Smooth muscle cell (in vitro differentiated cells): ENCODE measurements around the gene CCDC27. TPM values are rescaled to one million over a fixed set of nuclear protein-coding genes. Genes with fewer than 3 reads are reported as not detected.

Experiments
- DNase-seq: peaks from one replicate; lab custom pipeline; 2025; ENCODE audit not compliant: unreplicated experiment; lab: John Stamatoyannopoulos, UW
- H2AFZ ChIP-seq: fragments of 200-600 bp; sonication (generic); 2 replicates; pipeline ENCODE4 v1.6.0; 2016; ENCODE audit warnings: antibody characterized with exemption, low read depth, mild to moderate bottlenecking
- H3F3A ChIP-seq: fragments of 200-600 bp; sonication (generic); 2 replicates; pipeline ENCODE4 v1.6.0; 2017; ENCODE audit warnings: antibody characterized with exemption, low read depth
- H3K27ac ChIP-seq: fragments of 200-600 bp; sonication (generic); 2 replicates; pipeline ENCODE4 v1.5.1; 2016; ENCODE audit warnings: low read depth, mild to moderate bottlenecking
- H3K27me3 ChIP-seq: fragments of 200-600 bp; sonication (generic); 2 replicates; pipeline ENCODE4 v1.6.1; 2016; ENCODE audit warnings: low read depth, mild to moderate bottlenecking
- H3K36me3 ChIP-seq: fragments of 200-600 bp; sonication (generic); 2 replicates; pipeline ENCODE4 v1.5.1; 2016; ENCODE audit warnings: low read depth
- H3K4me1 ChIP-seq: fragments of 200-600 bp; sonication (generic); 2 replicates; pipeline ENCODE4 v1.5.1; 2016; ENCODE audit warnings: low read depth
- H3K4me2 ChIP-seq: fragments of 200-600 bp; sonication (generic); 2 replicates; pipeline ENCODE4 v1.6.0; 2016; ENCODE audit warnings: mild to moderate bottlenecking
- H3K4me3 ChIP-seq: fragments of 200-600 bp; sonication (generic); 2 replicates; pipeline ENCODE4 v1.5.1; 2016; ENCODE audit warnings: mild to moderate bottlenecking
- H3K79me2 ChIP-seq: fragments of 200-600 bp; sonication (generic); 2 replicates; pipeline ENCODE4 v1.6.0; 2016; ENCODE audit warnings: low read depth, mild to moderate bottlenecking
- H3K9ac ChIP-seq: fragments of 200-600 bp; sonication (generic); 2 replicates; pipeline ENCODE4 v1.6.0; 2016; ENCODE audit warnings: low read depth
- H3K9me3 ChIP-seq: fragments of 200-600 bp; sonication (generic); replicated peaks from 2 replicates; pipeline ENCODE4 v1.5.1; 2016; ENCODE audit warnings: low read depth
- H4K20me1 ChIP-seq: fragments of 200-600 bp; sonication (generic); 2 replicates; pipeline ENCODE4 v1.6.0; 2016; ENCODE audit warnings: low read depth
- CTCF ChIP-seq: fragments of 200-600 bp; sonication (generic); IDR thresholded peaks from 2 replicates; pipeline ENCODE4 v1.5.1; 2017; ENCODE audit warnings: borderline replicate concordance, mild to moderate bottlenecking, antibody characterized with exemption; ENCODE audit not compliant: insufficient read depth, poor library complexity, severe bottlenecking
- WGBS: methylation state at CpG from one replicate; pipeline ENCODE4 v1.1.7; 2016; ENCODE audit warnings: low lambda C conversion rate; 5-methylcytosine and 5-hydroxymethylcytosine counted together
- polyA plus RNA-seq: library from polyadenylated mRNA; unstranded; fragments of >200 nt; fragmentation: Nextera tagmentation; extraction: Ambion mirVana; gene quantifications from 2 replicates; pipeline ENCODE4 v1.2.1, GENCODE V29; 2016
- total RNA-seq: library from RNA; depleted of rRNA; stranded (reverse); fragments of >200 nt; gene quantifications from 2 replicates; pipeline ENCODE4 v1.2.3, GENCODE V29; 2014

Gene CCDC27
- total and polyA plus RNA-seq, 2 experiments from 2014 or later, result not detected

DNA sequence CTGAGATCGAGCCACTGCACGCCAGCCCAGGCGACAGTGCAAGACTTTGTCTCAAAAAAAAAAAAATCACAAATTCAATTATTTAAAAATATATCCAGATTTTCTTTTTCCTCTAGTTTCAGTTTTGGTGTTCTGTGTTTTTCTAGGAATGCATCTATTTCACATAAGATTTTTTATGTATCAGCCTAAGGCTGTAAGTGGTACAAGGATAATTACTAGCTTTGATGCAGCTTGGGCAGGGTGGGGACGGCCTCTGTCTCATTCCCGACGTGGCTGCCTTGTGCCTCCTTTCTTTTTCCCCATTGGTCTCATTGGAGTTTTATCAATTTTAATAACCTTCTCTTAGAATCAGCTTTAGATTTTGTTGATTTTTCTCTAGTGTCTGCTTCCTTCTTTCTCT is 6.9 kb downstream of the CCDC27 start:
- H3K27ac ChIP-seq, result no peak overlapping the region
- H3K9me3 ChIP-seq, result no peaks in the 10 kb centered on the region
- DNase-seq, result no peak
- H3K4me2 ChIP-seq, result no peak overlapping the region
- no peaks in the 10 kb centered on the region for H3K79me2 ChIP-seq
- H4K20me1 ChIP-seq, result no peaks in the 10 kb centered on the region
- H3K36me3 ChIP-seq, result no peaks in the 10 kb centered on the region
- H3F3A ChIP-seq, result no peaks in the 10 kb centered on the region
- WGBS, result 80% methylated on average over 6 of the region's 6 CpGs
- H3K9ac ChIP-seq, result no peak overlapping the region
- no peak overlapping the region for H3K4me3 ChIP-seq
- no peaks in the 10 kb centered on the region for H3K27me3 ChIP-seq
- no peaks in the 10 kb centered on the region for H3K4me1 ChIP-seq
- H2AFZ ChIP-seq, result no peak overlapping the region
- TF ChIP-seq CTCF, result no peak

- Histone ChIP-seq H4K20me1 (no peaks in the 10 kb centered on the region), H3K4me3 (no peak overlapping the region), H3K9me3 (no peaks in the 10 kb centered on the region), H3K79me2 (no peaks in the 10 kb centered on the region), H3K4me1 (no peaks in the 10 kb centered on the region), H3K27ac (no peak overlapping the region), H3F3A (no peaks in the 10 kb centered on the region), H2AFZ (no peak overlapping the region), H3K9ac (no peak overlapping the region), H3K27me3 (no peaks in the 10 kb centered on the region), H3K36me3 (no peaks in the 10 kb centered on the region), H3K4me2 (no peak overlapping the region)
- no peak for TF ChIP-seq CTCF
- no peak for DNase-seq
- 77% methylated on average over 6 of the region's 6 CpGs for WGBS
Observed at GRCh38 chr1:3759796-3760195, 7.5 kb downstream of the CCDC27 start.

GRCh38 chr1:3761296-3762010 is 9.2 kb downstream of the CCDC27 start:
- H4K20me1 ChIP-seq, result no peaks in the 10 kb centered on the region
- no peak overlapping the region for H2AFZ ChIP-seq
- TF ChIP-seq CTCF, result no peak

More at GRCh38 chr1:3761296-3762010, 9.2 kb downstream of the CCDC27 start:
- H3F3A ChIP-seq, result no peaks in the 10 kb centered on the region
- no peak overlapping the region for H3K27ac ChIP-seq
- no peaks in the 10 kb centered on the region for H3K36me3 ChIP-seq
- H3K4me2 ChIP-seq, result no peak overlapping the region
- WGBS, result 90% methylated on average over 17 of the region's 17 CpGs
- DNase-seq, result no peak
- H3K4me3 ChIP-seq, result no peak overlapping the region
- no peaks in the 10 kb centered on the region for H3K4me1 ChIP-seq
- no peaks in the 10 kb centered on the region for H3K79me2 ChIP-seq
- no peaks in the 10 kb centered on the region for H3K27me3 ChIP-seq
- no peak overlapping the region for H3K9ac ChIP-seq
- H3K9me3 ChIP-seq, result no peaks in the 10 kb centered on the region
